T follicular helper cell (primary cell): ENCODE data around the gene NR3C1.

Experiments
- DNase-seq: peaks from one replicate; pipeline ENCODE4 v3.0.0-alpha.2; 2020; ENCODE audit warnings: low read depth

The NR3C1 gene

DNA sequence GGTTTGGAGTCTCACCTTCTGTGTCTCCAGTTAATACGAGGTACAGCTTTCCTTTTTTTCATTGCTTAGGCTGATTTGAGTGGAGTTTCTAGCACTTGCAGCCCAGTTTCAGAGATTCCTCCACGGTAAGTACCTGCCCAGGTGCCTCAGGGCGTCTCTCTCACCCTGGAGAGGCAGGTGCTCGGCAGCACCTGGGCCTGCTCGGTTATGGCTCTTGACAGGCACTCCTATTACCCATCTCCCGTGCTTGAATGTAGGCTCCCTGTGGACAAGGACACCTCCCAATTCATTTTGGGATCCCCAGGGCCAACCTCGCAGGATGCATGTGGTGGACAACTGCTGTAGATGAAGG is 144.3 kb downstream of the NR3C1 start:
- DNase-seq = no peak

DNA sequence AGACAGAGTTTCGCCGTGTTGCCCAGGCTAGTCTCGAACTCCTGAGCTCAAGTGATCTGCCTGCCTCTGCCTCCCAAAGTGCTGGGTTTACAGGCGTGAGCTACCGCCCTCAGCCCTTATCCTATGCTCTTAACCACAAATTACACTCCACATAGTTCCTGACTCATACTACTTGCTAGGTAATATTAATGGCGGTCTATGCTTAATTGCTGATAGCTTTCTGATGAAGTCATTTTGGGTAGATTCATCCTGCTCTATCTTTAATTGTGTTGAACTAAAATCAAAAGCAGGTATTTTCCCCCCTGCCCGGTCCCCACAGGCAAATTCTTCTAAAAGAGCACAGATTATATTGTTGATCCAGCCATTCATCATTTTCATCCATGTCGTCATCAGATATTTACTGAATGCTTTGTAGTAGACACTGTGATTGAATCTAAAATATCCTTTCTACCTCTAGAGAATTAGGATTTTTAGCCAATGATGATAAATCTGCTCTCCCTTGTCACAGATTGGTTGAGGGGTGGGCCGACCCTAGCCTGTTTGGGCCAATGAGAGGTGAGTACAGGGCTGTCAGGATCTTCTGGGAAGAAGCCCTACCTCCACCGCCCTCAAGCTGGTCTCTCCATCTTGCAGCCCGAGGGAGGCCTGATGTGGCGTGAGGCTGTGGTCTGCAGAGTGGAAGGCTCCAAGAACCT is 144.8 kb downstream of the NR3C1 start:
- no peak for DNase-seq

DNA sequence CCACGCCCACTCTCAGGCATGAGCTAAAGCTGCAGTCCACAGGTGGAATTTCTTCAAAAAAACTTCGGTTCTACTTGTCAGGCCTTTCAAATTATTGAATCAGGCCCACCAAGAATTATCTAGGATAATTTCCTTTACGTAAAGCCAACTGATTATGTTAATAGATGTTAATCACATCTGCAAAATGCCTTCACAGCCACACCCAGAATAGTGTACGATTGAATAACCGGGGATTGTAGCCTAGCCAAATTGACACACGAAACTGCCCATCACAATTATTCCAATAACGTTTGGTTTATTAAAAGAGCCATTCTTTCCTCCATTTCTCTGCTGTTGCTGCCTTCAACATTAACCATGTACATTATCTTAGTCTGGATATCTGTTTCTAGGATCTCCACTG is 148.7 kb downstream of the NR3C1 start:
- DNase-seq = no peak

DNA sequence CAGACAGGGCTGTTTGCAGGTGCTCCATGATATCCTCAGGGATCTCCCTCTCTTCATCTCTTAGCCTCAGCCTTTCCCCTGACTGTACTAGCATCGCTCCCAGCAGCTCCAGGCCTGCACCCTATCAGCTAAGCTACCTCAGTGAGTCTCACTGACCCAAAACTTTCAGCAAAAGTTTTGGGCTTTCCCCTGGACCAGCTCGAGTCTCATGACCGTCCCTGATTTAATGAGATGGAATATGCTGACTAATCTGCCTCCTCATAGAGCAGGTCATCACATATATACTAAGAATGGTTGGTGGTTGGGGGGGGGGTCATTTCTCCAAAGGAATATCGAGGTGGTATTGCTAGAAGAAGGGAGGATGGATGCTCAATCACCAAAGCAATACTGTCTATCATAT is 151.5 kb downstream of the NR3C1 start:
- no peak for DNase-seq

DNA sequence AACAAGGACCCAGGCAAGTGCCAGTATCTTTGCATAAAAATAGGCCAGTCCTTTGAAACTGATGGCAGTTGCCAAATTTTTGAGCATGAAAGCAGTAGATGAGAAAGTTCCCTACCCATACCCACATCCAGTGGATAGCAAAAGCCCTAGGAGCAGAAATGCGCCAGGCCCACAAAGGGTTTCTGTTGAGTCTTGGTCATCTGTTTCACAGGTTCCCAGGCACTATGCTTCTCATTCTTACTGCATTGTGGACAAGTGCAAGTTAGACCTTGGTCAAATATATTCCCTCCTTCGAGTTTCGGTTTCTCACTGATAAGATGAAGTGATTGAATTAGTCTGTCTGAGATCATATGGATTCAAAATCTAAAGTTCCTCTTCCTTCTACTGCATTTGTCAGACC is 152.3 kb downstream of the NR3C1 start:
- no peak for DNase-seq

DNA sequence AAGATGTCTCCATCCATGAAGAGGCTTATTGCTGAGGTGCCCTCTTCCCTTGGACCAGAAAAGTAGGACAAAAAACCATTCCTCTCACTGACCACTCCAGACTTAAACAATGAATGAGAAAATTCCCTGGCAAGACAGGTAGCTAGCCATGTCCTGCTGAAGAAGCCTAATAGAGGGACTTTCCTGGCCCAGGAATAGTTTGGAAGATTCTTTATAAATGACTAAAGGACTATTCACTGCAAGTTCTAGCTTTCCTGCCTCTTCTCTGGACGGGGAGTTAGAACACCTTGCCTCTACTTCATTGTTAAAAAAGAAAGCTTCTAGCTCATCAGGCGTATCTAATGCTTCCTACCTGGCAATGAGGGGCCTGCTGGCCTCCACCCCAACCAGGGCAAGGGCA is 153.6 kb downstream of the NR3C1 start:
- DNase-seq = no peak

DNA sequence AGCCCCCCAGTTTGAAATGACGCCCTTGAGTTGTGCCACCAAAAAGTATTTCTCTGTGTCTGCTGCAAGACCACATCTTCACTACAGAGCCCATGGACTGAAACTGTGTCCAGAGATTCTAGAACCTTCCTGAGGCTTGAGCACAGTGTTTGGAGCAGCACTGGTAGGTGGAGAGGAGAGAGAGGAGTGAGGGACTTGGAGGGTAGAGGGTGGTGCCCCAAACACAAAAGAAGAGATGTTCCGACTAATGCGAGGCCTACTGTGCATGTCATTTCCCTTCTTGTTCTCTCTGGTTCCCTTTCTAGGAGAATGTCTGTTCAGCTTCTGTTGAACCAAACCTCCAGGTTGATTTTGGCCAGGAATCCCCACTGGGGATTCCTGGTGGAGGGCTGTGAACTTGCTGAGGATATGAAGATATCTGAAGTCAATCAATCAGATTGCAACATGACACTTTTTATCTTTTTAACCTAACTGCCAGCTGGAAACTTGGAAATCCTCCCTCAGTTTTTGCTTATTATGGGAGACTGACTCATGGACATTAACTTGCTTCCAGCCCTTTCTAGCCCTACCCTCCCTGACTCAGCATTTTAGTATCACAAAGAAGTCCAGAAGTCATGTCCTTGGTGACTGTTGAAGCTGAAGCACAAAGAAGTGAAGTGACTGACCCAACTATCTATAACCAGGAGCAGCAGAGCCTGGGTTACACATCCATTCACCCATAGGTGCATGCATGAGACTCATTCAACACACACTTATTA is 154.5 kb downstream of the NR3C1 start:
- DNase-seq = no peak

DNA sequence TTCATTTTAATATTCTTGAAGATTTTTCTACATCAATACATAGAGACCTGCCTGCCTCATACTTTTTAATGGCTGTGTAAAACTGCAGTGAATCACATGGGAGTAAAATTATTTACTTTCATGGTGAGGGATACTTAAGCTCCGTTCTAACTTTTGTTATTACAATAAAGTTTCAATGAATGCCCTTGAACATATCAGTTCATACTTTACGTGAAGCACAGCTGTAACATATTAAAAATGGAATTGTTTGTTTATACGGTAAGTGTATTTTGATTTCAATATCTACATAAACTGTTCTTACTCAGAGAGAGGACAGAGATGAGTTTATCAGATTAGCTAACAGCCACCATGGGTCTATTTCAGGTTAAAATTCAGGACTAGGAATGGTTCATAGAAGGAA is 155.1 kb downstream of the NR3C1 start:
- DNase-seq = no peak

DNA sequence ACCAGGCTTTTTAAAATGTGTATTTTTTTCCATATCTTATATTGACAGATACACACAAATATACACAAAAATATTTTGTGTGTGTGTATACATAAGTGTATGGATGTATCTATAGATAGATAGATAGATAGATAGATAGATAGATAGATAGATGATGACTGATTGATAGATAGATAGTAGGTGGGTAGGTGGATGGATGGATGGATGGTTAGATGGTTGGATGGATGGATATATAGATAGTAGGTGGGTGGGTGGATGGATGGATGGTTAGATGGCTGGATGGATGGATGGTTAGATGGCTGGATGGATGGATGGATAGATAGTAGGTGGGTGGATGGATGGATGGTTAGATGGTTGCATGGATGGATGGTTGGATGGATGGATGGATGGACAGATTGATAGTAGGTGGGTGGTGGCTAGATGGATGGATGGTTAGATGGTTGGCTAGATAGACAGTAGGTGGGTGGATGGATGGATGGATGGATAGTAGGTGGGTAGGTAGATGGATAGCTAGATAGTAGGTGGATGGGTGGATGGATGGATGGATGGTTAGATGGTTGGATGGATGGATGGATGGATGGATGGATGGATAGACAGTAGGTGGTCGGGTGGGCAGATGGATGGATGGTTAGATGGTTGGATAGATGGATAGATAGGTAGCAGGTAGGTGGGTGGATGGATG is 156.2 kb downstream of the NR3C1 start:
- DNase-seq = no peak

DNA sequence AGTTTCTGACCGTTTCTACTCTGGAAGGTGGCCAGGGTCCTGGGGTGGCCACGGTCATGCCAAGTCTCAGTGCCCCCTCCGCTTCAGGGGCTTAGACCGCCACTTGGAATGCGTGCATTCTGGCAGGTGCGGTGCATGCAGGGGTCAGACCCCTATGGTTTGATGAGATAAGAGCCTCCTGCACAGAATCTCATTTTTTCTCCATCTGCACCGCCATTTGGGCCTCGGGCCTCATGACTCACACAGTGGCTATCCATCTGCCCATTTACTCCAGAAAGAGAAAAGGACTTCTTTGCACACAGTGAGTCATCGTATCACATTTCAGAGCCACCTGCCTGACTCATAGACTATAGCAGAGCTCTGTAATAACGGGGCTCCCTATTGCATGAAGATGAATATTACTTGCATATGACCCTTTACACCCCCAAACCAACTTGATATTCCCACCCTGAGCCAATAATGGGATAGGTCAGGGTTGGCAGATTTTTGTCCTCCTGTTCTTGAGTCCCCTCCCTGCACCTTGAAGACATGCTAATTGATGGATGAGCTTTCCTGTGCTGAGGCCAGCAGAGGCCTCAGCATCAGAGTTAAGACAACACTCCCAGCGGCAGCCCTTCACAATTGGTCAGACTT is 157.4 kb downstream of the NR3C1 start:
- no peak for DNase-seq

DNA sequence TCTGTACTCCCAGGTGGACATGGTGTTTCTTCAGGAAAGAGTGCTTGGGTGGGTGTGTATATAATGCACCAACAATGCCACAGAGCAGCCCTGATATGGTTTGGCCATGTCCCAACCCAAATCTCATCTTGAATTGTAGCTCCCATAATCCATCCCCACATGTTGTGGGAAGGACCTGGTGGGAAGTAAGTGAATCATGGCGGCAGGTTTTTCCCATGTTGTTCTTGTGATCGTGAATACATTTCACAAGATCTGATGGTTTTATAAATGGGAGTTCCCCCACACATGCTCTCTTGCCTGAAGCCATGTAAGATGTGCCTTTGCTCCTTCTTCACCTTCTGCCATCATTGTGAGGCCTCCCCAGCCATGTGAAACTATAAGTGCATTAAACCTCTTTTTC is 158.5 kb downstream of the NR3C1 start:
- no peak for DNase-seq

DNA sequence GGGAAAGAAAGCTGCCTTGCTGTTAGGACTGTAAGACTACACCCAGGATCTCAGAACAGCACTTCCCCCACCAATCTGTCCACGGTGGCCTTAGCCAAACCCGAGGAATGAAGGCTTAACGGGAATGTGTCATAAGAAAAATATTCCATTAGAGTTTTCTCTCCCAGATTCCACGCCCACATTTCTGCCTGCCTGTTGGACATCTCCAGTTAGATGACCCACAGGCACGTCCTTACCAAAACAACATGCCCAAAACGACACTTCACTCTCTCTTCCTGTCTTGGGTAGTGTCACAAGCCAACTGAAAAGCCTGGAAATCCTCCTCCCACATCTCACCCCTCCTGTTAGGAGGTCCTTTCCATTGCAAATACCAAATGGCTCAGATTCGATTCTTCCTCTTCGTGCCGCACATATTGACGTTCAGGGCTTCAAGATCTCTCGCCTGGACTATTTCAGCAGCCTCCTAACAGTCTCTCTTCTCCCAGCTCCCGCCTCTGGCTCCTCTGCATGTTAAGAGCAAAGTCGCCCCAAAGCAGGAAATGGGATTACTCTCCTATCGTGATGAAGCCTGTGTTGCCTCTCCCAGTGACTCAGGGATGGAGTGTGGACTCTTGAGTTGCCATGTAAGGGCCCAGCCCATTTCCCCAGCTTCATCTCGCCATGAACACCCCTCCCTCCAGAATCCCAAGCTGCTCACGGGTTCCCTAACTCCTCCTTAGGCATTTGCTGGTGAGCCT is 159.3 kb downstream of the NR3C1 start:
- no peak for DNase-seq

DNA sequence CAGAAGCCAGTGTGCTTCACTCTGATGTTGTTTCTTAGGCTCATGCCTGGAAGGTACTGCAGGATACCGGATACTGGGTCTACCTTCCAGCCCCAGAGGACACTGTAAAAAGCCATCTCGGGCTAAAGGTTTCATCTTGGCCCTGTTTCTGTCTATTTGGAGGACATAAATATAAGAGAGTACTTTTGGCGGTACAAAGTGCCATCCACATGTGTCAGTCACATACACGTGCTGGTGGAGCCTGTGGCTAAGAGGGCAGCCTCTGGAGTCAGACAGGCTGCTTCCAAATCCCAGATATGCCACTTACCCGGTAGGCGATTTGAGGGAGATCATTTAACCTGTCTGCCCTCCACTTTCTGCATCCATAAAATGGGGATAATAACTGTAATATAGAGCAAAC is 160.4 kb downstream of the NR3C1 start:
- DNase-seq = no peak

DNA sequence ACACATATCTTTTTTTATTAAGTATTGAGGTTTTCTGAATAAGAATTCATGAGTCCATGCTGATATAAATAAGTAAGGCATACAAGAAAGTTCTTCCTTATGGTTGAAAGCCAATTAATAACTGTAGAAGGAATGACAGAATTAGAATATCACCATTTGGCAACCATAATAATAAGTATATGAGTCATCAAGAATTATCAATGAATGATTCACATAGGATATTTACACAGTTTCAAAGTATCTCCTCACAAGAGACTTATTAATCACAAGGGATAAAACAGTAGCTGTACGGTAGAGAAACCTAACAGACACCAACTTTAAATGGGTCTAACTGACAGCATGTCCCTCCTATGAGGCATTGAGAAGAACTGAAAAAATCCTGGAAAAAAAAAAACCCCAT is 161.6 kb downstream of the NR3C1 start:
- no peak for DNase-seq

DNA sequence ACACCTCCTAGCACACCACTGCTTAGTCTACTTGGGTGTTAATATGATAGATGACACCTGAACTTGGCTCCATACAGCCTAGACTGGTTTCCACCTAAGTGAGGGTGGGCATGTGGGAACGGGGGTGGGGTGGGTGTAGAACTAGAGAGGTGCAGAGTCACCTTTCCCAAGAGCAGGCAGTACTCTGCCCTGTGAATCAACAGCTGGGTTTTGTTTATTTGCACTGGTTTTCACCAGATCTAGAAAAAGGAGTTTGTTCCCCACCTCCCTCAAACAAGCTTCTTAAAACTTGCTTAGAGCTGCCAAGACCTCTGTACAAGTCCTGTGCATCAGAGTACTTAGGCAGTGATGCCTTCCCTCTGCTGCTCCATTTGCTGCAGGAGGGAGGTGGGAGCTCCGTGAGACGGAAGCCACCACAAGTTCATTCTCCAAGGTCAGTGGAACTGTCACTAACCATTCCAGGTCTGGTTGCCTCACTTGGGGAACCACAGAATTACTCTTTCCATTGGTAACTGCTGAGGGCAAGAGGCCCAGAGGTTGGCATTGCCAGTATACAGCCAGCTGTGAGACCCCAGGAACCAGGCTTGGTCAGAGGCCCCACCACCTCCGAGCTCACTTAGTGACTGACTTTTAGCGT is 163.5 kb downstream of the NR3C1 start:
- no peak for DNase-seq

DNA sequence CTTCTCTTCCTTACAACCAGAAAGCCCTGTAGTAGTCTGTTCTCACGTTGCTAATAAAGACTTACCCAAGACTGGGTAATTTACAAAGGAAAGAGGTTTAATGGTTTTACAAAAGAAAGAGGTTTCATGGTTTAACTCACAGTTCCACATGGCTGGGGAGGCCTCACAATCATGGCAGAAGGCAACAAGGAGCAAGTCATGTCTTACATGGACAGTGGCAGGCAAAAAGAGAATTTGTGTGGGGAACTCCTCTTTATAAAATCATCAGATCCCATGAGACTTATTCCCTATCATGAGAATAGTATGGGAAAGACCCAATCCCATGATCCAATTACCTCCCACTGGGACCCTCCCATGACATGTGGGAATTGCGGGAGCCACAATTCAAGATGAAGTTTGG is 164.9 kb downstream of the NR3C1 start:
- DNase-seq = no peak

DNA sequence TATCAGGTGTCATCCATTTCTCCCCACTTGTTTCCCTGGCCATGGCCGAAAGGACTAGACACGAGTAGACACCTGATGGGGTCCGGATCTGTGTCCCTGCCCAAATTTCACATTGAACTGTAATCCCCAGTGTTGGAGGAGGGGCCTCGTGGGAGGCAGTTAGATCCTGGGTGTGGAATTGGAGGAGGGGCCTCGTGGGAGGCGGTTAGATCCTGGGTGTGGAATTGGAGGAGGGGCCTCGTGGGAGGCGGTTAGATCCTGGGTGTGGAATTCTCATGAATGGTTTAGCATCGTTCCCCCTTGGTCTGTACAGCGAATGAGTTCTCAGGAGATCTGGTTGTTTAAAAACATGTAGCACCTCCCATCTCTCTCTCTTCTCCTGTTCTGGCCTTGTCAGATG is 165.8 kb downstream of the NR3C1 start:
- DNase-seq = no peak

DNA sequence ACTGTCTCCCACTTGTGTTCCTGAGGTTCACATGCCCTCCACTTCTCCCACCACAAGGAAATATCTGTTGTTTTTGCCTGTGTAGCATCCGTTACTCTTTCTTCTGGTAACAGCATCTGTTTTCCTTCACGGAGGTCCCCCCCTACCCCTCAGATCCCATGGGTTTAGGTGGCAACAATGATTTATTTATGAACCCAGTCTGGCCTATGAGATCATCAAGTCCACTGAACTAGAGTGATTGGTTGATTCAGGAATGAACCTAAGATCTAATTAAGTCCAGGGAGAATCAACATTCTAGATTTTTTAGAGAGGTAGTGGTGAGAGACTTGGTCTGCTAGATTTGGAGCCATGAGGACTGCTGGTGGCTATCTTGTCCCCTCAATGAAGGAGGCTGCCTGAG is 166.8 kb downstream of the NR3C1 start:
- DNase-seq = no peak

DNA sequence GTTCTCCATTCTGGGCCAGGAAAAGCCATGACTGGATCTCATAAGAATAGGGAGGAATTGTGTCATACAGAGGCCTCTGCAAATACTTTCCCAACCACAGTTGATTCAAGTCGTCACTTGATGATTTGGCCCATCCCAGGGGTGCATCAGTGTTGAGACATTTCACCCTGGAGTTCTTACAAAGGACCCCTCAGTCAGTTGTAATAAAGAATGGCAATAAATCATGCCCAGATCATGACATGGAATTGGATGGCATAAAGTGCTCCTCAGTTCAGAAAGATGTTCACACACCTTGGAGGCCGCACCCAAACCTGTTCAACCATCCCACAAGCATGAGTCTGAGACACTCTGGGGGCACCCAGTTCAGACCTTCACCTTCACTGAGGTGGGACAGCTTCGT is 168.1 kb downstream of the NR3C1 start:
- no peak for DNase-seq

DNA sequence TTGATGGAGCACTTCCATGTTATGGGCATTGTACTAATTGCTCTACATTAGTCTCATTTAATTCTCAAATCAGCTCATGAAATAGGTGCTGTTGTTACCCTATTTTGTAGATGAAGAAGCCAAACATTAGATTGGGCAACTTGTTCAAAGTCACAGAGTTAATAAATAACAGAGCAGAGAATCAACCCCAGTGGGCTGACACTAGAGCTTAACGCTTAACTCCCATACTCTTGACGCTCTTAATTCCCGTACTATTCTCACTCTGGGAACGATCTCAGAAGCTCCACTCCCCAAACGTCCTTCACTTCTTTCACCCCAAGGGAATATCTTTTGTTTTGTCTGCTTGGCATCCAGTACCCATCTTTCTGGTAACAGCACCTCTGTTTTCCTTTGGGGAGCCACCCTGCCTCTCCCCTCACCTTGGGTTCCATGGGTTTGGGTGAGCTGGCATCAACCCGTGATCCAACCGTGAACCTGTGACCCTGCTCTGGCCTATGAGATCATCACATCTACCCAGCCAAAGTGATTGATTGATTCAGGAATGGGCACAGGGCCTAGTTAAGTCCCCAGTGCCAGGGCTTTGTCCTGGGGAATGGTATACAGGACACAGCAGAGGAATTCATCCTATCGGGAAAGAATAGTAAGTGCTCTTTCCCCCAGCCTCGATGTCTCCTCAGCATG is 169.2 kb downstream of the NR3C1 start:
- DNase-seq = no peak

DNA sequence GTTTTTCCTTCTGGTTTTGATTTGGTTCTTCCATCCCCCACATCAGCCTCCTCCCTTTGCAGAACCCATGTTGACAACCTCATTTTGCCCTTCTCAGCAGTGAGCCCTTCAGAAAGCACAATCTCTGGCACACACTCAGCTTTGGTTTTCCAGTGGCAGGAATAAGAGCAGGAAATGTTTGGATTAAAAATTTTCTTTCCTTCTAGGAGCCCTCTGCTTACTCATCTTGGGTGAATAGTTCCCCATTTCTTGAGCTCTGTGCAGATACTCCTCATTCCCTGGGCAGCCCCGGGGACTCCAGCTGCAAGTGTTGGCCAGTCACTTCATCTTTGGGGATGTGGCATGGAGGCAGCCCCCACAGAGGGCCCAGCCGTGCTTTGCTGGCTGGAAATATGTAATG is 170.5 kb downstream of the NR3C1 start:
- no peak for DNase-seq
